ENCODE data around the gene DHPS.
A peak's percentile ranks its signal among the peaks of the same experiment; 100 is the strongest.

Gene DHPS

DNA sequence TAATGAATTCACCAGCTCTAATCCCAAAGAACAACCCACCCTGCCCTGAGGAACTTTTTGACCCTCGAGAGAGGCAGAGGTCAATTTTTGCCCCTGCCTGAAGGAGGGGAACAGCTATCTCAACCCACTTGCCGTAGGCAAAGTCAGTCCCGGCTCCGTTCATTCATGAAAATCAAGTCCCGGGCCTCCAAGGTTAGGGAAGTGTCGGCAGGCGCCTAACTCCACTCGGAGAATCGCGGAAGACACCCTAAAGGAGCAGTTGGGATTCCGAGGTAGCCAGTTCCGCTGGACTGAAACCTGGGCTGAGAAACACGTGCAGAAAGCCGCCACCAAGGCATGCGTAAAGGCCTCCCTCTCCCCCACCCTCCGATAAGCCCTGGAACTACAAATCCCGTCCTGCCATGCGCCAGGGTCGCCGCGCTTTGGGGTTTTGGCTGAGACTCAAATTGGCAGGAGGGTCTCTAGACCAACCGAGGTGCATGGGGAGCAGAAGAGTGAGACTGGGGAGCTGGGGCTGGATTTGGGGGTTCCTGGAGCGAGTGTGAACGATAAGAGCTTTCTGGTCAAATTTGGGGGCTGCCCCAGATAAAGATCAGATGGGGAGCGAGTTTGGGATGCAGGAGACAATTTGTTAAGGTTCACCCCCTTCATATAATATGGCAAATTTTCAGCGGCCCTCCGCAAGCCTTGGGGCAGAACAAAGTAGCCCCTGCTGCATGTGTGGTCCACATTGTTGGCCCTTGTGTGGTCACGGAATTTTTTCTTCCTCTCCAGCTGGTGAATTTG lies 42.2 kb upstream of the DHPS start, which contains the start of gene TNPO2:
Gene TNPO2 (minus strand): TSS at position 292 of the 786 bp plus-strand sequence. CDS start 2,955 bp downstream, outside the sequence.
- DNase-seq (ENCODE audit: low read depth), result no peak
- peak within 1 kb of the TSS; percentile 77 for H3K4me3 ChIP-seq (ENCODE audit: control insufficient read depth, low read depth, low read length)

DNA sequence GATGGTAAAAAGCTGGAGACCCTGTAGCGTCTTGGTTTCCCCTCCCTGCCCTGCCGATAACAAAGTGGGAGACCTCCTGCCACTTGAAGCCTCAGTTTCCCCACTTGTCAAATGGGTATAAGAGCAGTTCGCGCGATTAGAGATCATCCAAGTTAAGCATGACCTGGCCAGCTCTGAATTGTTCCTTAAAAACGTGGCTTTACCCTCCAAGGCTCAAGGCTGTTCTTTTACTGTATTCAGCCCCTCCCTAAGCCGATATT lies 41.6 kb upstream of the DHPS start:
- peak overlapping the region; percentile 77 for H3K4me3 ChIP-seq (ENCODE audit: control insufficient read depth, low read depth, low read length)
- no peak for DNase-seq (ENCODE audit: low read depth)
- no peak for TF ChIP-seq CTCF (IDR thresholded peaks at IDR 0.05; ENCODE audit: control insufficient read depth, insufficient read depth, low read depth, low read length, missing control alignments)

More for the DNA sequence above, 42.2 kb upstream of the DHPS start, which contains the start of gene TNPO2:
- TF ChIP-seq CTCF (IDR thresholded peaks at IDR 0.05; ENCODE audit: control insufficient read depth, insufficient read depth, low read depth, low read length, missing control alignments), result no peak

DNA sequence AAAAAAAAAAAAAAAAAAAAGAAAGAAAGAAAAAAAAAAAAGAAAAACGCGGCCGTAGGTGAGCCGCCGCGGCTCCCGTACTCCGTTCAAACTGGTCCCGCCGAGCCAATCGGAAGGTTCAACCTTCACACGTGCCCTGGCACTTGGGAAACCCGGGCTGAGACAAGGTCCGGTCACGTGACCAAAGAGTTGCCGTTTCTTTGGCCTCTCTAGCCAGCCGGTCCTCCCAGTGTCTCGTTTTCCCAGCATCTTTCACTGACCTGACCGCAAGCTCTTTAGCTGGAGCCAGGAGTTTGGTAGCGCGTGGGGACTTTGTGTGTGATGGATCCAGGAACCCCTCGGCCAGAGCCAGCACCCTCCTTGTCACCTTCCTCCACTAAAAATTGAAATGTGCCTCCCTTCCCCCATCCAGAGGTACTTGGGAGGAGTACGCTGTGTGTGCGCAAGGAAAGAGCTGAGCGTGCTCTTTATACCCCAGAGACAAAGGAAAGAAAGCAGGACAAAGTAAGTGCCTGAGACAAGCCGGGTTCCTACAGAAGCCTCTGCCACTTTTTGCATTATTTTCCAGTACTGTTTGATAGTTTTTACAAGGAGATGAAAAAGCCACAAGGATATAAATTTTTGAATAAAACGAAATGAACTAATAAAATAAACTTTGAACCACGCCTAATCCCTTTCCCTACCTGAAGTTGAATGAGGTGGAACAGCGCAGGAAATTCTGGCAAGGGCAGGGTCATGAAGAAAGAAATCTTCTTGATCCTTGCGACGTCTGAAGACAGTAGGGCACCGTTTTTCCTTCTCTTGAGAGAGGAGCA lies 41.1 kb upstream of the DHPS start:
- H3K4me3 ChIP-seq (ENCODE audit: control insufficient read depth, low read depth, low read length), result peak overlapping the region; percentile 77
- peak; percentile 98 for DNase-seq (ENCODE audit: low read depth)
- no peak for TF ChIP-seq CTCF (IDR thresholded peaks at IDR 0.05; ENCODE audit: control insufficient read depth, insufficient read depth, low read depth, low read length, missing control alignments)

DNA sequence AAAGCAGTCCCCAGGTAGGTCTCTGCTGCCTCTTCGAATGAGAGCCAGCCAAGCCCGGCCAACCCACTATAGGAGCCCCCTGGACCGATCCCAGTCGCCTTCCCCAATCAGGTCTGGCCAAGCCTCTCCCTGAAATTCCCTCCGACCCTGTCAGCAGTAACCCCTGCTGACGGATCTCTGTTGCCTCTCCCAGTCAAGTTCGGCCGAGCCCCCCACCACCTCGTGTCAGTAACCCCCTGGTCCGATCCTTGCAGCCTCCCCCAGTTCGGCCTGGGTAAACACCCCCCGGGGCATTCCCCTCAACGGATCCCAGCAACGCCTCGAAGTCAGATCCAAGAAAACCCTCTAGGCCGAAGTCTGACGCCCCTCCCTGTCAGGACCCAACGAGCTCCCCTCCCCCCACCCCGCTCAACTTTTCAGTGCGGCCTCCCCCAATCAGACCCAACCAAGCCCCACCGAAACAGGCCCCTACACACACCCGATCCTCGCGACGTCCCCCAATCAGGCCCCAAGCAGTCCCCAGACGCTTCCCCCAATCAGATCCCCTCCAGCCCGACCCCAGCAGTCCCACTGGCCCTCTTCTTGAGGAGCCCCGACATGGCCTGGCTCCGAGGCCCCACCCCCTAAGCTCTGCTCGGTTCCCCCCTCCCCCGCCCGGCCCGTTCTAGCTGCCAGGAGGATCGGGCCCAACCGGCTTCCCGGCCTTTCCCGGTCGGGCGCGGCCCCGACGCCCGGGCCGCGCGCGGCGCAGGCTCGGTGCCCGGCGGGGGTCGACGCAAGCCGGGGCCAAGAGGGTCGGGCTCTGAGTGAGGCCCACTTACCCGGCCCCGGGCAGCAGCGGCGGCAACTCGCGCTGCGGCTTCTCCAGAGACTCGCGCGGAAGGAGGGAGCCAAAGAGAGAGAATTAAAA lies 40.2 kb upstream of the DHPS start:
- no peak for DNase-seq (ENCODE audit: low read depth)
- H3K4me3 ChIP-seq (ENCODE audit: control insufficient read depth, low read depth, low read length), result peak overlapping the region; percentile 77
- no peak for TF ChIP-seq CTCF (IDR thresholded peaks at IDR 0.05; ENCODE audit: control insufficient read depth, insufficient read depth, low read depth, low read length, missing control alignments)

DNA sequence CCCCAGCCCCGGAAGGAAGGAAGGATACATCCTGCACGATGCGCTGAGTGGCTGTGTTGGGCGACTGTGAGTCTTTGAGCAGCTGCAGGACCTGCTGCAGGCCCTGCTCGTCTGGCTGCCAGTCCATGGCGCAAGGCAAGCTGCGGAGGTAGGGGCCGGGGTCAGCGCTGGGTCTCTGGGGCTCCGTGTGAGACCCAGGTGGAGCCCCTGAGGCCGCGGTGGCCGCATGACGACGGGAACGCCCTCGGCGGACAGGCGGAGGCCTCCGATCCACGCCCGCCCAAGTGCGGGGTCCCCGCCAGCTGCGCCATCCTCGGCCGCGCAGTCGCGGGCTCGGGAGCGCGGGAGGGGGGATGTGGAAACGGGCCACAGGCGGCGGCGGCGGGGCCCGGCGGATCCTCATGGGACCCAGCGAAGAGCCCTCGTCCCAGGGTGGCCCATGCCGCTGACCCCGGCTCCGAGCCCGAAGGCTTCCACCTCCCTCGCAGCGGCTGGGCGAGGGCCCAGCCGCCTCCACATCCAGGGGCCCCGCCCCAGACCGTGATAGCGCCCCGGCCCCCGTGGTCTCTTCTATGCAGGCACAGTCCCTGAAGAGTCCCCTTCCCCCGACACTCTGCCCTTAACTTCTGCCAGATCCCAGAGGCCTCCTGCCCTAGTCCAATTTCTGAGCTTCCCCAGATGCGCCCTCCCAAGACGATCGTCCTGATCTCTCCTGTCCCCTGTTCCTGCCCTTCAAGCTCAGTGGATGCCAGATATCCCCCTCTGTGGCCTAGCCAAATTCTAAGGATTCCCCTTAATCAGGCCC lies 39.4 kb upstream of the DHPS start:
- no peak for DNase-seq (ENCODE audit: low read depth)
- H3K4me3 ChIP-seq (ENCODE audit: control insufficient read depth, low read depth, low read length), result peak overlapping the region; percentile 77

More for the DNA sequence above, 39.4 kb upstream of the DHPS start:
- no peak for TF ChIP-seq CTCF (IDR thresholded peaks at IDR 0.05; ENCODE audit: control insufficient read depth, insufficient read depth, low read depth, low read length, missing control alignments)
